ENCODE data around the gene ELOF1.
A peak's percentile ranks its signal among the peaks of the same experiment; 100 is the strongest.

The ELOF1 gene

DNA sequence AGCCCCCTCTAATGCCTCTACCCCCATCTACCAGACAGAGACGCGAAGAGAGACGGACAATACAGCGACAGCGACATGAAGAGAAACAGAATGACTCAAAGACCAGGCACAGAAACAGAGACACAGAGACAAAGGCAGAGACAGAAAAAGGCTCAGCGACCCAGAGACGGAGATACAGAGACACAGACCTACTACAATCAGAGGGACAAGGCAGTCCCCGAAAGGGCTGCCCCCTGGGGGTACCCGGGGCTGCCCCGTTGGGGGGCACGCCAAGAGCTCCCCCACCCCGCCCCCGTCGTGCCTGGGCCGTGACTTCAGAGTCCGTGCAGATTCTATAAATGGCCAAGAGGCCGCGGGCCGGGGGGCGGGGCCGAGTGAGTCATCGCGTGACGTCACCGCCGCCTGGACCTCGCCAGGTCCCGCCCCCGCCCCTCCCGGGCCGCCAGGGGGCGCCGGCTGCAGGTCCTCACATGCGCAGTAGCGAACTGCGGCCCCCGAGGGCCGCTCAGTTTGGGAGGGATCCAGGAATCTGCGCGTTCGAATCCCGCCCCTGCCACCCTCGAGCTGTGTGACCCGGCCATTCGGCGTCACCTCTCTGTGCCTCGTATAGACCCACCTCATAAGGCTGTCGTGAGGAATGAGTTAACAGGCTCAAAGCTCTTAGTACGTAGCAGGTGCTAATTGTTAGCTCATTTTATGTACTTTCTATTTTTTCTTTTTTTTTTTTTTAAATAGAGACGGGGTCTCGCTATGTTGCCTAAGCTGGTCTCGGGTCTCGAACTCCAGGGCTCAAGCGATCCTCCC lies 23.0 kb downstream of the ELOF1 start:
- DNase-seq (ENCODE audit: low read depth in 2 of 2): peak; percentile 76 to 83

DNA sequence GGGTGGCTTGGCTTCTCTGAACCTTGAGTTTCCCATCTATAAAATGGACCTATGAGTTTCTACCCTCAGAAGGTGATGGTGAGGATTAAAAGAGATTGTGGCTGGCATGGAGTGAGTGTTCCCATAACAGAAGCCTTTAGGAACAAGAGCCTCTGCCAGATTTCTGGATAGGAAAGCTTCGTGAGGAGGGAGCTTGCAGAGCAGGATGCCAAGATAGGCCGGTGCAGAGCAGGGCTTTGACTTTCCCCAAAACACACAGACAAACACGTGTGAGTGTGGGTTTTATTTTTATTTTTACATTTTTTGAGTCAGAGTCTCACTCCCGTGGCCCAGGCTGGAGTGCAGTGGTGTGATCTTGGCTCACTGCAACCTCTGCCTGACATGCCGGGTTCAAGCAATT lies 24.1 kb downstream of the ELOF1 start:
- DNase-seq (ENCODE audit: low read depth in 2 of 2): no peak

DNA sequence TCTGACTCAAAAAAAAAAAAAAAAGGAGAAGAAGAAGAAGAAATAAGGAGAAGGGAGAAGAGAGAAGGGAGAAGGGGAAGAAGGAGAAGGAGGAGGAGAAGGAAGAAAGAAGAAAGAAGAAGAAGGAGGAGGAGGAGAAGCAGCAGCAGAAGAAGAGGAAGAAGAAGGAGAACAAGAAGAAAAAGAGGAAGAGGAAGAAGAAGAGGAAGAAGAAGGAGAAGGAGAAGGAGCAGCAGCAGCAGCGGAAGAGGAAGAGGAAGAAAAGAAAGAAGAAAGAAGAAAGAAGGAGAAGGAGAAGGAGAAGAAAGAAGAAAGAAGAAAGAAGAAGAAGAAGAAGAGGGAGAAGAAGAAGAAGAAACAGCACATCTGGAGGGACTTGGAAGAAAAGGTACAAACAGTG lies 24.5 kb downstream of the ELOF1 start:
- DNase-seq (ENCODE audit: low read depth in 2 of 2): no peak

DNA sequence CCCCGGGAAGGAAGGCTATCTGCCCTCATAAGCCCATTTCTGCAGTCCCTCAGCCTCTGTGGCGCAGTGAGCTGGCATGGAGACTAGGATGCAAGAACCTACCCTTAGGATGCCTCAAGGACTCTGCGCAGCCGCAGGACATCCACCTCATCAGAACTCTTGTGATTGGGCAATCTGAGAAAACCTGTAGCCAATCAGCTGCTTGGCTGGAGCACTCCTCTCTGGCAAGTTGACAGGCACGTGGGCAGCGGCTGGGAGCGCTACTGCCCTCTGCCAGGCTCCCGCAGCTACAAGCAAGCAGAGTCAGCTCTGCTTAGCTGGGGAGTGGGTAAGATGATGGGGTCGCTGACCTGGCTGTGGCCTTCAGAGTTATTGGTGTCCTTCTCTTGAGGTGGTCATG lies 28.6 kb downstream of the ELOF1 start:
- peak; percentile 49 to 60 for DNase-seq (ENCODE audit: low read depth in 2 of 2)

DNA sequence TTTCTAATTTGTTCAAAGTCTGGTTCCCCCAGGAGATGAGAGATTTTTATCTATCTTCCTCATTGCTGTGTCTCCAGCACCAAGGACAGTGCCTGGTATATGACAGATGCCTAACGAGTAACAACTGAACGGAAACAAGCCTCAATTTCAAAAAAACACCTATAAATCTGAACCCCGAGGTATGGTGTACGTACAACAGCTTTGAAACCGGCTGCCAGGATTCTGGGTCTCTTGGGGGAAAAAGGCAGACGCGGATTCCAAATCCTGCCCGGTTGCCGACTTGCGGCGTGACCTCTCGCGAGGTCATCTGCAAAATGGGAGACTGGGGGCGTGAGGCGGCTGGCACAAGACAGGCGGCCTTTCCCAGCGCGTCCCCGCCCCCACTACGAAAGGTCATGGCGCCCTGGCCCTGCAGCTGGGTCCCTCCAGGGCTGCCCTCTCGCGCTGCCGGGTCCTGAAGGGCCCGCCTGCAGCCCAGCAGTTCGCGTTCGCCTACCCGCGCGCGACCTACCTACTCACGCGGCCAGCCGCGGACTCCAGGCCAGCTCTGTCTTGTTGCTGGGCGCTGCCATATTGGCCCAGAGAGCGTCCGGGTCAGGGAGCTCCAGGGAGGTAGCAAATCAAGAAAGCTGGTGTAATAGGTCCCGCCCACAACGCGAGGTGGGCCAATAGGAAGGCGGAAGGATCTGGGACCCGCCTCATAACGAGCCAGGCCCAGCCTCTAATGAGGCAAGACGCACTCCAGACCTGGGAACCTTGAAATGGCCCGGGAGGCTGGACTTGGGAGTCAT lies 30.3 kb downstream of the ELOF1 start, which contains the start of gene ECSIT:
TSS of gene ECSIT (minus strand) at position 584 of the 791 bp plus-strand sequence. CDS start 9,964 bp downstream, outside the sequence.
- peak; percentile 91 to 92 for DNase-seq (ENCODE audit: low read depth in 2 of 2)

DNA sequence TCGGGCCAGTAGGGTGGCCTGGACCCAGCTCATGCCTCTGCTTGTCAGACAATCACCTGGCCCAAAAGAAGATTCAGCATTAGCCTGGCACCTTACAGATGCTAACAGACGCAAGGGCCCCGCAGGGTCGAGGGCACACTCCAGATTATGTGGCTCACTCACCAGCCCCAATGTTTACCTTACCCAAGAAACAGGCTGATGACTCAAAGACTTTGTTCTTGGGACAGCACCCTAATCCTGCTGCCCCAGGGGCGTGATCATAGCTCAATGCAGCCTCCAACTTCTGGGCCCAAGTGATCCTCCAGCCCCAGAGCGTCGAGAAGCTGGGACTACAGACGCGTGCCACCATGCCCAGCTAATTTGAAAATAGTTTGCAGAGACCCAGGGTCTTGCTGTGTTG lies 39.9 kb downstream of the ELOF1 start:
- no peak for DNase-seq (ENCODE audit: low read depth in 2 of 2)

DNA sequence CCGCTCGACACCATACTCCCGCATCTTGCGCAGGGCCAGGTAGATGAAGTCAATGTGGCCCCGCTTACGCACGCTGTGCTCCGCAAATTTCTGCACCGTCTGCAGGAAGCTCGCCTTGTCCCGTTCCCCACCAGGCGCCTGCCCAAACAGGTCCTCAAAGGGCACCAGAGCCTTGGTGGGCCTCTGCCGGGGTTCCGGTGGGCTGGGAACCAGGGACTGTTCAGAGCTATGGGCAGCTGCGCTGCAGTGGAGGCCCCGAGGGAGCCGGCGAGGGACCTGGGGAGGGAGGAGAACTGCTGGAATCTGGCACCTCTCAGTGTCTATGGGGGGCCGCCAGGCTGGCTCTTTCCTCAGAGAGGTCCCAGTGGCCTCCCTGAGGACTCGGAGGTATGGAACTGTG lies 45.1 kb downstream of the ELOF1 start:
- DNase-seq (ENCODE audit: low read depth in 2 of 2): no peak

DNA sequence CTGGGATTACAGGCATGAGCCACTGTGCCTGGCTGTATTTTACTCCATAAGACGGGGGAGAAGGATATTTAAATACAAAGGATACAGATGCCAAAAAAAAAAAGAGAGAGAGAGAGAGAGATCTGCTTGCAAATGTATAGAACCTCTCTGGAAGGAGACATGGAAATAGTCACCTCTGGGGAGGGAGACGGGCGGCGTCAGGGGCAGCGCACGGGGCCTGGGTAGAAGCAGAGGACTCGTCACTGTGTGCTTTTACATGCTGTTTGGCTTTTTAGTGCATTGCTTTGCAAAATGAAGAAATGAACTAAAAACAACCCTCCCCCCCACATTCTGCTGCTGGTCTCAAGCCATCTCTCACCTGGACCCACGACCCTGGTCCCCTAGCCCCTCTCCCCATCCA lies 48.6 kb downstream of the ELOF1 start:
- no peak for DNase-seq (ENCODE audit: low read depth in 2 of 2)

DNA sequence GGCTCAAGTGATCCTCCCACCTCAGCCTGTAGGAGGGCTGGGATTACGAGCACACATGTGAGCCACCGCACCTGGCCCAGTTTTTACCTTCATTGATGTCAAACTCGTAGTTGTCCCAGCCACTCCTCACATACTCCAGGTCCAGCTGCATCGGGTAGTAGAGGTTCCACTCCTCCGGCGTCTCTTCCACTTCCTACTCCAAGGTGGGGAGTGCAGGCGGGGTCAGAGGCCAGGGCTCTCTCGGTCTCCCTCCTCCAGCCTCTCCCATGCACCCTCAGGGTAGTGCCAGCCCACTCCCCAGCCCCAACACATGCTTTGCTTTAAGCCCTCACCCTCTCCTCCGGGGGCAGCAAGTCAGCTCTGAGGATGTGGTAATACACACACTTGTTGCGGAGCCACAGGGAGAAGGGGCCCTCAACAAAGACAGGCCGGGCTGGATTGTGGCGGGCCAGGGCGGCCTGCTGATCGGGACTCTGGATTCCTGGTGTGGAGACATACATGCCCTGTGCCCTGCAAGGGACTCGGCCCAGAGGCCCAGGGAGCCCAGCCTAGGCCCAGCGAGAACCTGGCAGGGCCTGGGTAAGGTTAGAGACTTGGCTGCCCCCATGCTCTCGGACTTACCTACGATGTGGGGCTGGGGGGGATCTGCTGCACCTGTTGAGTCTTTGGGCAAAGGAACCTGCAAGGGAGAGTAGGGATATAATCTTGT lies 51.5 kb downstream of the ELOF1 start:
- DNase-seq (ENCODE audit: low read depth in 2 of 2): no peak

DNA sequence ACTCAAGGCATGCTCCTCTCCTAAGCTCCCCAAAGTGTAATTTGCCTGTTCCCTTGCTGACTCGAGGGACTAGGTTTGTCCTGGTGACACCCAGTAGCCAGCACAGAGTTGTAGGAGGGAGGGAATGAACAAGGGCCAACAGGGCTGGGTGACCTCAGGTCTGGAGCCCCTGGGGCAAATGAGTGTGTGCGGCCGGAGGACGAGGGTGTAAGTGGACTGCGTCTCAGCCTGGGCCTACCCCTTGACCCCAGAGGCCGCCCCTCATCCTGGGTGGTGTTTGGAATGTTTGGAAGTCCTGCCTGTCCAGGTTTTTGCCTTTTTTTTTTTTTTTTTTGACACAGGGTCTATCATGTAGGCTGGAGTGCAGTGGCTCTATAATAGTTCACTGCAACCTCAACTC lies 52.1 kb downstream of the ELOF1 start:
- no peak for DNase-seq (ENCODE audit: low read depth in 2 of 2)

DNA sequence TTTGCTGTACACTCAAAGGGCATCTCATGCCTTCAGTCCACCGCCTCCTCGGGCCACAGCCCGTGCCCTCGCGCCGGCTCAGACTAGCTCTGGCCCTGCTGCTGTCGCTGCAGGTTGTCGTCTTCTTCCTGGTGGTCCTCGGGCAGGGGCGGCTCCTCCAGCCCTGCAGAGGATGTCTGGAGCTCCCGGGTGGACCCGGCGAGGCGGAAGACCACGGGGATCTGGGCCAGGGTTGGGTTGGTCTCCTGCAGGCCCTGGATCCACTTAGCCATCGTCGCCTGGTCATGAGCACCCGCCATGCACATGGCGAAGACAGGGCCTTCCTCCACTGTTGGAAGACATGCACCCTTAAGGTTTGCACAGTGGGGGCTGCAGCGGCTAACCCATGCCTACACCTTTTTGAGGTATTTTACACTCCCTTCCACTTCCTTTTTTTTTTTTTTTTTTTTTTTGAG lies 52.9 kb downstream of the ELOF1 start:
- peak in 1 of 2 donors; percentile 16 for DNase-seq (ENCODE audit: low read depth in 2 of 2)

DNA sequence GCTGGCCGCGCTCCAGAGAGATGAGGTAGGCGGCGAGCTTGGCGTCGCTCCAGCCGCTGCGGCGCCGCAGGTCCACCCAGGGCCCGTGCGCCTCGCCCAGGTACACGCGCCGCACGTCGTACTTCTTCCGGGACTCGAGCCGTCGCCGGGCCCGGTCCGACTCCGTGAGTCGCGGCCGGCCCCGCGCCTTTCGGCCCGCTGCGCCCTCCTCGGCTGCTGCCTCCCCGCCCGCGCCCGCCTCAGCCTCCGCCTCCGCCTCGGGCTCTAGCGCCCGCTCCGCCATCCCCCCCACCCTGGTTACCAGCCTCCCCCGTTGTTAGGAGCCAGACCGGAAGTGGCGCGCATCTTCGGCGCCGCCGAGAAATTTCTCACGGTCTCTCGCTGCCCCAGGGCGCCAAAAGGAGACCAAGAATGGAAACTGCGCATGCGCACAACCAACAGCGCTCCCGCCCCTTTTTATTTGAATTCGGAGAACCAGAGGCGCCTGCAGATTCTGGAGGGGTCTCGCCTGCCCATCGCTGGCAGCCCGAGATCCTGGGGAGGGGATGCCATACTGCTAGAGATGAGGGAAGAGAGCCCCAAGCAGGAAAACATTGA lies 53.4 kb downstream of the ELOF1 start, which contains the start of gene ZNF653:
TSS of gene ZNF653 (minus strand) at position 336 of the 597 bp plus-strand sequence. CDS start at position 283, 53 bp downstream.
- peak; percentile 93 to 94 for DNase-seq (ENCODE audit: low read depth in 2 of 2)

DNA sequence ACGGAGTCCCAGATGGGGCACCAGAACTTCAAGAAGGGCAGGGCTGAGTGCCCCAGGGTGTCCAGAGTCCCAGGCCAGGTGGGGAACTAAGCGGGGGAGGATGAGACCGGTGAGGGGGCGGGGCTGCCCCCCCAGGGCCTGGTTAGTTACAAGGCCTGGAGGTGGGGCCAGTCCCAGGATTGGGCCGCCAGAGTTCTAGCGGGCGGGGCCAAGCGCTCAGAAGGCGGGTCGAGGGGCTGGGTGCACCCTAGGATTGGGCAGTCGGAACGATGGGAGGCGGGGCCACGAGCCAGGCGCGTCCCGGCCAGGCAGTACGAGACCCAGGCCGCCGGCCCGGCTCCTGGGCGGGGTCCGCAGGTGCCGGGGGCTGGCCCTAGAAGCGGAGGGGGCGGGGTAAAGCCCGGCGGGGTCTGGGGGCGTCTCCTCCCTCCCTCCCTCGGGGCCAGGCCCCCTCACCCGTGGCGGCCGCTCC lies 54.0 kb downstream of the ELOF1 start:
- peak; percentile 93 to 97 for DNase-seq (ENCODE audit: low read depth in 2 of 2)

DNA sequence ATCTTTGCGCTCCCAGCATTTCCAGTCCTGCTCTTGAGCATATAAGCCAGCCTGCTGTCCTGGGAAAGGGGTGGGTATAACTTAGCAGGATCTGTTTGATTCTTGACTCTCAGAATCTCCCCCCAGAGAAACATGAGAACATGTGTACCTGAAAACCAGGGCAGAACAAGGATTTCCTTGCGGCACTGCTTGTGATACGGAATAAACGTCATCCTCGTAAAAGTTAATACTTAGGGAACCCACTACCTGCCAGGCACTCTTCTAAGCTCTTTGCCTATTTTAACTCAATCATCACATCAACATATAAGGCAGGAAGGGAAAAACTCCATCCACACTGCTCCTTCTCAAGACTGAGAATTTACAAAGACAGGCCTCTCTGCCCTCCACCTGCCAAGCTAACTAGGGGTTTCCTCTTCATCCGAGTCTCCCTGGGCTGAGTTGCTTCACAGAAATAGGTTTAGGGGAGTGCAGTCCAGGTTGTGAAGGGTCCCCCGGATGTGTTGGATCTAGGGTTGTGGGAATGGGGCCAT lies 54.5 kb downstream of the ELOF1 start:
- DNase-seq (ENCODE audit: low read depth in 2 of 2): no peak

All from stimulated activated CD4-positive, alpha-beta T cell treated with anti-CD3 and anti-CD28 coated beads, Interleukin-15, amount 100 ng/mL, for 48 hours (primary cell).